ENCODE measurements around the gene RNPC3.

DNA sequence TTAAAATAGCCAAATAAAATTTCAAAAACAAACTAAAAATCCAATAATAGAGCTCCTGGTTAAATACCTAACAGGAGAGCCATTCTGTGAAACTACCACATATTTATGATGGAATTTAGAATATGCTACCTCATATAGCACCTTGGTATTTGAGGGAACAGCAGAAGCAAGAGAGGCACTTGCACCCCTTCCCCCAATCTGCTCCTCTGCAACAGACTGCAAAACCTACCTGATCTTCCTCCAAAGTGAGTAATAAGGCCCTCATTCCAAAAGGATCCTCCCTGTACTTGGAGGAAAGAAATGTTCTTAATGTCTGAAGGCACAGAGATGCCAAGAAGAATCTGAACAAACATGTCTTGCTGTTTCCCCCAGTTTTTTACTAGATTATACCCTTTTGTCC is 28.1 kb upstream of the RNPC3 start:
- TF ChIP-seq CREB1 (IDR thresholded peaks at IDR 0.05; ENCODE audit: low read depth) (no peak), EGR1 (IDR thresholded peaks at IDR 0.05) (no peak), YY1 (IDR thresholded peaks at IDR 0.05; ENCODE audit: low read depth) (no peak), EP300 (IDR thresholded peaks at IDR 0.05; ENCODE audit: borderline replicate concordance) (no peak), TAF1 (IDR thresholded peaks at IDR 0.05; ENCODE audit: low read depth) (no peak), FOXM1 (IDR thresholded peaks at IDR 0.05; ENCODE audit: borderline replicate concordance, low read depth) (no peak), ZBTB7A (IDR thresholded peaks at IDR 0.05; ENCODE audit: low read depth) (no peak), TEAD4 (IDR thresholded peaks at IDR 0.05) (no peak), RAD21 (IDR thresholded peaks at IDR 0.05; ENCODE audit: low read depth) (no peak), NFIC (IDR thresholded peaks at IDR 0.05) (no peak)
- TF ChIP-seq, protein P1, sequence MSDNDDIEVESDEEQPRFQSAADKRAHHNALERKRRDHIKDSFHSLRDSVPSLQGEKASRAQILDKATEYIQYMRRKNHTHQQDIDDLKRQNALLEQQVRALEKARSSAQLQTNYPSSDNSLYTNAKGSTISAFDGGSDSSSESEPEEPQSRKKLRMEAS (IDR thresholded peaks at IDR 0.05) = no peak
- TF ChIP-seq, protein P2, sequence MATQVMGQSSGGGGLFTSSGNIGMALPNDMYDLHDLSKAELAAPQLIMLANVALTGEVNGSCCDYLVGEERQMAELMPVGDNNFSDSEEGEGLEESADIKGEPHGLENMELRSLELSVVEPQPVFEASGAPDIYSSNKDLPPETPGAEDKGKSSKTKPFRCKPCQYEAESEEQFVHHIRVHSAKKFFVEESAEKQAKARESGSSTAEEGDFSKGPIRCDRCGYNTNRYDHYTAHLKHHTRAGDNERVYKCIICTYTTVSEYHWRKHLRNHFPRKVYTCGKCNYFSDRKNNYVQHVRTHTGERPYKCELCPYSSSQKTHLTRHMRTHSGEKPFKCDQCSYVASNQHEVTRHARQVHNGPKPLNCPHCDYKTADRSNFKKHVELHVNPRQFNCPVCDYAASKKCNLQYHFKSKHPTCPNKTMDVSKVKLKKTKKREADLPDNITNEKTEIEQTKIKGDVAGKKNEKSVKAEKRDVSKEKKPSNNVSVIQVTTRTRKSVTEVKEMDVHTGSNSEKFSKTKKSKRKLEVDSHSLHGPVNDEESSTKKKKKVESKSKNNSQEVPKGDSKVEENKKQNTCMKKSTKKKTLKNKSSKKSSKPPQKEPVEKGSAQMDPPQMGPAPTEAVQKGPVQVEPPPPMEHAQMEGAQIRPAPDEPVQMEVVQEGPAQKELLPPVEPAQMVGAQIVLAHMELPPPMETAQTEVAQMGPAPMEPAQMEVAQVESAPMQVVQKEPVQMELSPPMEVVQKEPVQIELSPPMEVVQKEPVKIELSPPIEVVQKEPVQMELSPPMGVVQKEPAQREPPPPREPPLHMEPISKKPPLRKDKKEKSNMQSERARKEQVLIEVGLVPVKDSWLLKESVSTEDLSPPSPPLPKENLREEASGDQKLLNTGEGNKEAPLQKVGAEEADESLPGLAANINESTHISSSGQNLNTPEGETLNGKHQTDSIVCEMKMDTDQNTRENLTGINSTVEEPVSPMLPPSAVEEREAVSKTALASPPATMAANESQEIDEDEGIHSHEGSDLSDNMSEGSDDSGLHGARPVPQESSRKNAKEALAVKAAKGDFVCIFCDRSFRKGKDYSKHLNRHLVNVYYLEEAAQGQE (IDR thresholded peaks at IDR 0.05; ENCODE audit: low read depth) = no peak
- TF ChIP-seq, protein P3, sequence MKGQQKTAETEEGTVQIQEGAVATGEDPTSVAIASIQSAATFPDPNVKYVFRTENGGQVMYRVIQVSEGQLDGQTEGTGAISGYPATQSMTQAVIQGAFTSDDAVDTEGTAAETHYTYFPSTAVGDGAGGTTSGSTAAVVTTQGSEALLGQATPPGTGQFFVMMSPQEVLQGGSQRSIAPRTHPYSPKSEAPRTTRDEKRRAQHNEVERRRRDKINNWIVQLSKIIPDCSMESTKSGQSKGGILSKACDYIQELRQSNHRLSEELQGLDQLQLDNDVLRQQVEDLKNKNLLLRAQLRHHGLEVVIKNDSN (IDR thresholded peaks at IDR 0.05) = no peak
